ENCODE data around the gene ZNF784. TPM values are rescaled to one million over a fixed set of nuclear protein-coding genes. Genes with fewer than 3 reads are reported as not detected.

Gene ZNF784
- total and polyA plus RNA-seq, 12 donors: 3.5 to 16.3 (median 9.5) TPM

- intact Hi-C loops (cut with DNase I): no loop called here
- Histone ChIP-seq H3K4me1 (replicated peaks in 1 of 2) (peaks cover 0 to 23% of the 10 kb centered on the region in 2 donors), H3K36me3 (replicated peaks in 1 of 2) (peaks cover 0 to 38% of the 10 kb centered on the region in 2 donors), H3K27me3 (no peaks in the 10 kb centered on the region), H3K27ac (peak overlapping the region in 2 of 5 donors; percentile 10 to 66), H3K4me3 (no peak overlapping the region), H3K9me3 (replicated peaks in 1 of 3) (no peaks in the 10 kb centered on the region)
- 55 to 68% (median 61%) methylated on average over 3 of the region's 3 CpGs for WGBS, 4 donors
- no peak for DNase-seq
- TF ChIP-seq CTCF (IDR thresholded peaks at IDR 0.05) (peak in 2 of 6 experiments; percentile 14 to 18), POLR2A (IDR thresholded peaks at IDR 0.05) (no peak)
Measured at GRCh38 chr19:55619286-55619685, 5.1 kb downstream of the ZNF784 start.

DNA sequence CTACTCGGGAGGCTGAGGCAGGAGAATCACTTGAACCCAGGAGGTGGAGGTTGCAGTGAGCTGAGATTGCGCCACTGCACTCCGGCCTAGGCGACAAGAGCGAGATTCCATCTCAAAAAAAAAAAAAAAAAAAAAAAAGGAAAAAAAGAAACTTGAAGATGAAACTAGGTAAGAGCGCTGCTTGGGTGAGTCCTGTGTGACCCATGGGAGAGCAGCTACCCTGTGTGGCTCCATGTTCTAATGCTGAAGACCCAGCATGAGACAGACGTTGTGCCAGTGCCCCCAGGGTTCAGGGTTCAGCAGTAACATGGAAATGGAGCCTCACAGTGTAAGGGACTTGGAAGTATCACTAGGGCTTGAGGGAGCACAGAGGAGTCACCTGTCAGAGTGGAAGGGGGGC lies 5.9 kb downstream of the ZNF784 start:
- WGBS, 4 donors: 80 to 88% (median 86%) methylated on average over 7 of the region's 7 CpGs
- DNase-seq: no peak
- Histone ChIP-seq H3K4me3 (no peak overlapping the region), H3K4me1 (replicated peaks in 1 of 2) (peaks cover 0 to 17% of the 10 kb centered on the region in 2 donors), H3K27ac (peak overlapping the region in 1 of 5 donors; percentile 65), H3K9me3 (replicated peaks in 1 of 3) (no peaks in the 10 kb centered on the region), H3K36me3 (replicated peaks in 1 of 2) (peaks cover 0 to 38% of the 10 kb centered on the region in 2 donors), H3K27me3 (no peaks in the 10 kb centered on the region)
- no peak for TF ChIP-seq CTCF (IDR thresholded peaks at IDR 0.05)
- no peak for TF ChIP-seq POLR2A (IDR thresholded peaks at IDR 0.05)
- intact Hi-C loops (cut with DNase I): no loop called here

DNA sequence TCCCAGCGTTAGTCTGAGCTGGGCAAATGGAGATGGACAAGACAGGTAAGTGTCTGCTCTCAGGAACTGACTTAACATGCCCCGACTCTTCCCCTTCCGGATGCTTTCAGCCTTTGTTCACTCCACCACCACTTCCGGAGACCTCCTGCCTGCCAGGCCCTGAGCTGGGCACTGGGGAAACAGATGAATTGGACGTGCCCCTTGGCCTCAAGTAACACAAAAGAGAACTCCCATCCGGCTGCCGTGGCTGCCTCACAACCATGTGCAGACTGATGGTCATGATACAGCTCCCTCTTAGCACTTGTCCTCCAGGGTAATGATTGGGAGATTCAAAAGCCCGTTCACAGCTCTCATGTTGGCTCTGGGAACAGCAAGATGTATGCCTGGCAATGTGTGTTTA lies 6.9 kb downstream of the ZNF784 start:
- TF ChIP-seq POLR2A (IDR thresholded peaks at IDR 0.05) (no peak), CTCF (IDR thresholded peaks at IDR 0.05) (no peak)
- intact Hi-C loops (cut with DNase I): no loop called here
- no peaks in the 10 kb centered on the region for H3K9me3 ChIP-seq (replicated peaks in 1 of 3)
- H3K27me3 ChIP-seq: no peaks in the 10 kb centered on the region
- peaks cover 0 to 38% of the 10 kb centered on the region in 2 donors for H3K36me3 ChIP-seq (replicated peaks in 1 of 2)
- no peak overlapping the region for H3K4me3 ChIP-seq
- peaks cover 0 to 11% of the 10 kb centered on the region in 2 donors for H3K4me1 ChIP-seq (replicated peaks in 1 of 2)
- no peak for DNase-seq
- WGBS, 4 donors: 86 to 92% (median 89%) methylated on average over 5 to 8 of the region's 8 CpGs
- H3K27ac ChIP-seq: no peak overlapping the region

- 96 to 100% (median 98%) methylated on average over 2 to 38 of the region's 38 CpGs for WGBS, 4 donors
- no peak for TF ChIP-seq CTCF (IDR thresholded peaks at IDR 0.05)
- TF ChIP-seq POLR2A (IDR thresholded peaks at IDR 0.05): no peak
- no peaks in the 10 kb centered on the region for H3K9me3 ChIP-seq (replicated peaks in 1 of 3)
- no peaks in the 10 kb centered on the region for H3K27me3 ChIP-seq
- DNase-seq: no peak
- H3K27ac ChIP-seq: no peak overlapping the region
- no peak overlapping the region for H3K4me3 ChIP-seq
- peaks cover 4 to 20% of the 10 kb centered on the region in 2 donors for H3K4me1 ChIP-seq (replicated peaks in 1 of 2)
- peaks cover 0 to 34% of the 10 kb centered on the region in 2 donors for H3K36me3 ChIP-seq (replicated peaks in 1 of 2)
- intact Hi-C loops (cut with DNase I): no loop called here
Measured at GRCh38 chr19:55616395-55616875, 7.9 kb downstream of the ZNF784 start.
